Measurements from ENCODE around the gene CLEC19A.
"Not testable (repeated sequence)": the region's sequence is repeated elsewhere in the genome, so short reads cannot be mapped to it uniquely, and the experiment has no call there.

The CLEC19A gene

GRCh38 chr16:19287241-19287640 lies 1.7 kb downstream of the CLEC19A start:
- DNase-seq: no peak

DNA sequence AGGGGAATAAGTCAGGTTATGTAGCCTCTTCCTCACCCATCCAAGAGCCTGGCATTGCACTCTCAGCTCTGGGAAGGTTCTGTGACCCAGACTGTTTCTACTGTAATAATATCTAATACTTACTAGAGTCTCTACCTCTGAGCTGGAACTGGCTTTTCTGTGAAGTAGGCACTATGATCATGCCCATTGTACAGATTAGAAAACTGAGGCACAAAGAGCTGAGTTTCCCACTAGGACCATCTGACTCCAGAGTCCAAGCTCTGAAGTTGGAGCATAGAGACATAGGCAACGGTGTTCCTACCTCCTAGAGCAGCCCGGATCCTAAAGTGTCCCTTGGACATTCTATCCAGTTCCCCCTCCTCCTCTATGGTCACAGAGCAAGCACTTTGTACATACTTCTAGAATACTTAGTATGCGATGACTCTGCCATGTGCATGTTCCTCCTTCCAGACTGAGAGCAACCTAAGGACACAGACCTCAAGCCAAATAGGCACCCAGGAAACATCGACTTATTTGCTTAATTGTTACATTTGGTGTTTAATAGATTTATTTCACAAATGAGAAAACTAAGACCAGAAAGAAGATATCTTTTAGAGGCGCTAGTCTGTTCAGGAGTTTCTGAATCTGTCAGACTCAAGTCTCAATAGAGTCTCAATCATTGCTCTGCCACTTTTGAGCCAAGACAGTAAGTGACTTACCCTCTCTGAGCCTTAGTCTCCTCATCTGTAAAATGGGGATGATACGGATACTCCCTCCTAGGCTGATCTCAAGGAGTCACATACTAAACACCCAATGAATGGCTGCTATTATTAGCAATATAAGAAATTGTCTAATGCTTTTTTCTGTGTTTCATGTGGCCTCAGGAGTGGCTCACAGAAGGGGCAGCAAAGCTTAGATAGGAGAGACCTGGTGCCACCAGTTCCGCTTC lies 3.6 kb downstream of the CLEC19A start:
- no peak for DNase-seq

DNA sequence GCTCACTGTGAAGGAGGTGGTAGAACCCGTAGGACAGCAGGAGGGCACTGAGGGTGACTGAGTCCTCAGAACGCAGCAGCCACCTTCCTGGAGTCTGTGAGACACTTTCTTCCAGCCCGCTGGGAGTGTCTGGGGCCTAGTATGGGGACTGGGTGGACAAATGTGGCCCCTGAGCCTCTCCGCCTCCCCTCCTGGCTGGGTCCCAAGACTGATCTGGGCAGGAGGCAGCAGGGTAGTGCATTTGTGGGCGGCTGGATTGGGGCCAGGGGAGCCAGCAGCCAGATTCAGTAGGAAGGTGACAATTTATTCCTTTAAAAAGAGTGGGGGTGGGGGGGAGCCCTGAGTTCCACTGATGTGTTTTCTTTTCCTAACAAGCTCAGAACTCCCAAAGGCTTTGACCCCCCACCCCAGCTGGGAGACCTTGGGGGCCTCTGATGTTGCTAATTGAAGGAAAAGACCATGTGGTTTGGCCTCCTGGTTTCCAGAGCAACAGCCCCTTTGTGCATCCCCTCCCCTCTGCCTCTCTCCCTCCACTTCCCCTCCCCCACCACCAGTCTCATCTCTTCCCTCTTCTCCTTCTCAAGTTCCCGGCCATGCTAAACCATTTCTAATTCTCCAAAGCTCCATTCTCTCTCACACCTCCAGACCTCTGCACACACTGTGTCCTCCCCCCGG lies 4.4 kb downstream of the CLEC19A start:
- no peak for DNase-seq

GRCh38 chr16:19290860-19291259 lies 5.3 kb downstream of the CLEC19A start:
- DNase-seq: no peak

DNA sequence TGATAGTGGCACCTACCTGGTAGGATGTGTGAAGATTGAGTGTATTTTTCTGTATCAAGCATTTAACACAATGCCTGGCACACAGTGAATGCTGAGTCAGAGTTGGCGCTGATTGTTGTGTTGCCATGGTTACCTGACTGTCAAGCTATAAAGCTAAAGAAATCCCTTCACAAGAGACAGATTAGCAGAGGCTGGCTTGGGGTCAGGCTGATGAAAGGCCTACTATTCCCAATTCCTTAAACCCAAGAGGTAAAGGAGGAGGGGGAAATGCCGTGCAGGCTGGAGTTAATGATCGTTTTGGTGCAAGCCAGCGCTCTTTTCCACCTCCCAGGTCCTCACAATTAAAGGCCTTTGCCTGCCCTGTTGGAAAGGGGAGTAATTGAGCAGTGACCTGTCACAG lies 5.9 kb downstream of the CLEC19A start:
- DNase-seq: no peak

- DNase-seq: no peak
Measured at GRCh38 chr16:19292186-19292585, 6.7 kb downstream of the CLEC19A start.

- no peak for DNase-seq
Measured at GRCh38 chr16:19294156-19294649, 8.7 kb downstream of the CLEC19A start.

DNA sequence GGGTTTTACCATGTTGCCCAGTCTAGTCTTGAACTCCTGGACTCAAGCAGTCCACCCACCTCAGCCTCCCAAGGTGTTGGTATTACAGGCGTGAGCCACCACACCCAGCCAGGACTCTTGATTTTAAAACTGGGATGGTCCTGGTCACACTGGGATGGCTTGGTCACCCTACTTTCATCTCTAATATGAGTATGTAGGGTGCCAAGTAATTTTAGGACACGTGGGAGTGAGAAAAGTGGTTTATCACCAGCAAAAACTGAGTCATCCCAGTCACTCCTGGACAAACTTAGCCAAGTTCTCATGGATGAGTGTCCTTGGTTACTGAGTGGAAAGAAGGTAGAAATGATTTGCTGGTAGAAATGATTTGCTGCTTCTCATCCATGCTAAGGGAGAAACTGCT lies 9.9 kb downstream of the CLEC19A start:
- no peak for DNase-seq

DNA sequence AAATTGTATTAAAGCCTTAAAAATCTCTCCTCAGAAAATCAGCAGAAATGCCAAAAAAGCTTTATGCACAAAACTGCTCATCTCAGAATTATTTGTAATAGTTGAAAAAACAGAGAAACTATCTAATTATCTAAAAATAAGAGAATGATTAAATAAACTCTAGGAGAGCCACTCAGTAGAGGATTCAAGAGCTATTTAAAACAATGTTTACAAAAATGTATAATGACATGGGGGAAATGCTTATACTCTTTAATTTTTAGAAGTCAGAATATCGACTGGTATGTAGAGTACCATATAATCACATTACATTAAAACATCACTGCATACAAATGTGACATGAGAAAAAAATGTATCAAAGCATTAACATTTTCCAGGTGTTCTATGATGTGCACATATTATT lies 11.9 kb downstream of the CLEC19A start:
- DNase-seq: no peak

DNA sequence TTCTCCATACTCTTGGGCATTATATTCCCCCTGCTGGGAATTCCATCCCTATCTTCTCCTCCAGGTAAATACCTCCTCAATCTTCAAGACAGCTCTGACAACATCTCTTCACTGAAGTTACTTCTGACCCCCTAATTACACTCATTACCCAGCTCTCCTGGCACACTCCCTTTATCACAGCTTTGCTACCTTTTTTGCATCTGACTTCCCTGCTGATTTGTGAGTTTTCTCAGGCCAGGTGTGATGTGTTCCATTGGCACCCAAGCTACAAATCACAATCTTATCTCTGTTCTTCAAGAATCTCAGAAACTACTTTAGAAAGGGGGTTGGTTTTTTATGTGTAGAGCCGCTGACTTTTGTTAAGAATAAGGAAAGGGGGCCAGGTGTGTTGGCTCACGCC lies 14.0 kb downstream of the CLEC19A start:
- no peak for DNase-seq

GRCh38 chr16:19301931-19302330 lies 16.4 kb downstream of the CLEC19A start:
- DNase-seq: no peak

DNA sequence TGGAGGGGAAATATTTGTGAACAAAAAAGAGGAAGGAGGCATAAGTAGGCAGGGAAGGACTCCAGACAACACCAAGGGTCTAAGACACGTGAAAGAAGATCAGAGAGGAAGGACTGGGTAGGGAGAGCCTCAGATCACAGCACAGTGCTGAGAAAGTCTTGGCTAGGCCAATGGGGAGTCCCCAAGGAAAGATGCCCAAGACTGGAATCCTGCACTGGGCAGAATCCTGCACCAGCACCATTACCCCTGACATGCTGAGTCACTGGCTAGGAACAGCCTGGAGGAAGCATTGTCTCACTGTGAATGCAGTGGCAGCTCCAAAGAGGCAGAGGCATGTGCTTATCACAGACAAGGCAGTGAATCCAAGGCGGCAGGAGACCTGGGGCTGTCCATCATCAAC lies 19.2 kb downstream of the CLEC19A start:
- DNase-seq: no peak

DNA sequence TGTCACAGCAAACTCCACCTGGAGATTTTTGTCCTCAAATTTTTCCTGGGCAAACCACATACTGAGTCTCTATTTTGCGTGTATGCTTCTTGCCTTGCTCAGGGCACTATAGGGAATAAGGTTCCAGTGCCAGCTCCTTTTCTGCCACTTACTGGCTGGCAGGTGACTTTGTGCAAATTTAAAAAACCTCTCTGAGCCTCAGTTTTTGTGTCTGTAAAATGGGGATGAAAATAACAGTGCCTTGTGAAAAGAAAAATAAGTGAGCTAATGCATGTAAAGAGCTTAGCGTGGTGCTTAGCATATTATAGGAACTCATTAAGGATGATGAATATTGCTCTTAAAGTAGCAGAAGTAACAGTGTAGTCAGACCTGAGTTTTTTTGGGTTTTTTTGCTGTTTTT lies 19.9 kb downstream of the CLEC19A start:
- no peak for DNase-seq

DNA sequence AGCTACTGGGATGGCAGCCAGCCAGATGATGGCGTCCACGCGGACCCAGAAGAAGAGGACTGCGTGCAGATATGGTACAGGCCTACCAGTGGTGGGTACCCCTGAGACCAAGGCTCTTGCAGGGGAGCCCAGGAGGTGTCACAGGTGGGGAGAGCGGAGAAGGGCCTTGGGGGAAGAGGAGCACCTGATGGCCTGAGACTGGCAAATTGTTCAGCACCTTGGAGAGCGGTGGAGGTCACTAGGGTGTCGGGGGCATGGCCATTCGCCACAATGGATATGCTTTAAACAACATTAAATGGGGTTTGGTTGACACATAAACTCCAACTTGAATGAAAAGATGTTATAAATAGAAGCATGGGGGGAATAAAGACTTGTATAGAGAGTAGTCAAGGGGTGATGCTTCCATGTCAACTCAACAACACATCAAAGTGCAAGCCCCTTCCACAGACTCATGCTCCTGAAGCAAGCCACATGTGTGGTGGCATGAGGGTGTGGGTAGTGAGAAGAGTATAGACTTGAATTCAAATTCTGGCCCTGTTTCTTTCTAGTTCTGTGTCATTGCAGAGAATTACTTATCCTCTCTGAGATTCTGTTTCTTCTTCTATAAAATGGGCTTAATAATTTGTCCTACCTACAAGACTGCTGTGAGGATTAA lies 22.2 kb downstream of the CLEC19A start:
- no peak for DNase-seq

GRCh38 chr16:19308392-19308791 lies 22.9 kb downstream of the CLEC19A start:
- DNase-seq: no peak

GRCh38 chr16:19309178-19309577 lies 23.6 kb downstream of the CLEC19A start:
- no peak for DNase-seq

- DNase-seq: no peak
Measured at GRCh38 chr16:19314718-19315425, 29.3 kb downstream of the CLEC19A start.

DNA sequence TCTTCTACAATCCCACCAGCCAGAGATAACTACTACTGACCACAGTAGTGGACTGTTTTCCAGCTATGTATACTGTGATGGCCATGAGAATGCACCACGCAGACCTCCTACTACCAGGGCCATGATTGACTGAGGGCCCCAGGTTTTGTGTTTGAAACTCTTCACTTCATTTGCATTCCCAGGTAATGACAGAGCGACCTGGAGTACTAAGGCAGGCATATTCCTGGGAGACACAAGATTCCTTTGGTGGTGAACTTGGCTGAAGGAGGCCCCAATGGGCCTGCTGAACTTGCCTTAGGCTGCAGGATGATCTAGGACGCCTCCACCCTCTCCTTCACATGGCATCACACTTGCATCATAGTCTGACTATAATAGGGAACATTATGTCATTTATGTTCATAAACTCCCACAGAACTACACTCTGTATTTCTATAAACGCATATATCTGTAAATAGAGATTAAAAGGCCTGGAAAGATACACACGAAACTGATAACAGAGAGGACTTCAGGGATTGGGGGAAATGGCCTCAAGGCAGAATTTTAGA lies 30.4 kb downstream of the CLEC19A start:
- no peak for DNase-seq

- DNase-seq: no peak
Measured at GRCh38 chr16:19316846-19317245, 31.3 kb downstream of the CLEC19A start.

GRCh38 chr16:19321186-19321585 lies 35.7 kb downstream of the CLEC19A start:
- not testable (repeated sequence) for DNase-seq

DNA sequence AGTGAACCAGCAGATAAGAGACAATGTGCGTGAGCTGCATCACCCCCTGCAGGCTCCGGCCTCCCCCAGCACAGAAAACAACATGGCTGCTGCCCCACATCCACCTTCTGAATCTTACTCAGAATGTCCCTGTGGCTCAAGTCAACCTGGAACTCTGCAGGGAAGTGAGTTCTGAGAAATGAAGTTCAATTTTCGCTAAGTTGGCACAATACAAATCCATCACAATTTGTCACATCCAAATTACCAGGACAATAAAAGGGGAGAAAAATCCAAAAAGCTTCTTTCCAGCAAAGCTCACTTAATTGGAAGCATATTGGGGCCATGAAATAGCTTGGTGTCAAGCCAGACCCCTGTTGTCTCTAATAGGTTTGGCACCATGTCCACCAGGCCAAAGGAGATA lies 38.1 kb downstream of the CLEC19A start:
- DNase-seq: no peak

GRCh38 chr16:19328364-19328763 lies 42.8 kb downstream of the CLEC19A start:
- no peak for DNase-seq

GRCh38 chr16:19329932-19330331 lies 44.4 kb downstream of the CLEC19A start:
- DNase-seq: no peak

Measured in AML-193 (cell line).